ENCODE data around the gene DDX20.

Gene DDX20

GRCh38 chr1:111755331-111756123, at the start of gene DDX20:
DDX20 (plus strand) TSS chr1:111755901; CDS start chr1:111755925, 24 bp downstream.
- peak; percentile 97 for DNase-seq (ENCODE audit: low read depth in 2 of 2)

DNA sequence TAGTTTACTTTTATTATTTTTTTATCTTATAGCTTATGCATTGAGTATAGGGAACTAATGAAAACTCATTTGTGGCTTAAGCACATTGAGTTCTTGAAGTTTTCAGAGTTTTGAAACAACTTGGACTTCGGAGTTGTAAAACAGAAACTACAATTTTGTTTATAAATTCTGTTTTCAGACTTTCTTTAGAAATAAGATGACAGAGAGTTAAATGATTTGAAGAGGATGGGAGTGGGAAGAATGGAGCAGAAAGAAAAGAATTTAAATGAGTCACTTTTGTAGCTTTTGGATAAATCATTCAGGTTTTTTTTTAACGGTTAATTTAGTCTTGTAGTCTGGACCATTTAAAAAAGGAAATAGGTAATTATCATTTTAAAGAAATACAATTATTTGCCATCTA, 48.8 kb upstream of the DDX20 start:
- no peak for DNase-seq (ENCODE audit: low read depth in 2 of 2)

DNA sequence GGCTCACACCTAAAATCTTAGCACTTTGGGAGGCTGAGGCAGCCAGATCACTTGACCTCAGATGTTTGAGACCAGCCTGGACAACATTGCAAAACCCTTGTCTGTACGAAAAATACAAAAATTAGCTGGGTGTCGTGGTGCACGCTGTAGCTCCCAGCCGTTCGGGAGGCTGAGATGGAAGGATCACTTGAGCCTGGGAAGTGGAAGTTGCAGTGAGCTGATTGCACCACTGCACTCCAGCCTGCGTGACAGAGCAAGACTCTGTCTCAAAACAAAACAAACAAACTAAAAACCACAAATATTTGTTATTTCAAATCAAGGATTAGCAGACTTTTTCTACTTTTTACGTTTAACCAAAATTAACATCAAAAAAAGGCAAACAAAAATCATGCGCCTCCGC, 47.8 kb upstream of the DDX20 start:
- no peak for DNase-seq (ENCODE audit: low read depth in 2 of 2)

- no peak for DNase-seq (ENCODE audit: low read depth in 2 of 2)
Measured at GRCh38 chr1:111709986-111710385, 45.7 kb upstream of the DDX20 start.

- DNase-seq (ENCODE audit: low read depth in 2 of 2) = no peak
Measured at GRCh38 chr1:111716333-111716732, 39.4 kb upstream of the DDX20 start.

DNA sequence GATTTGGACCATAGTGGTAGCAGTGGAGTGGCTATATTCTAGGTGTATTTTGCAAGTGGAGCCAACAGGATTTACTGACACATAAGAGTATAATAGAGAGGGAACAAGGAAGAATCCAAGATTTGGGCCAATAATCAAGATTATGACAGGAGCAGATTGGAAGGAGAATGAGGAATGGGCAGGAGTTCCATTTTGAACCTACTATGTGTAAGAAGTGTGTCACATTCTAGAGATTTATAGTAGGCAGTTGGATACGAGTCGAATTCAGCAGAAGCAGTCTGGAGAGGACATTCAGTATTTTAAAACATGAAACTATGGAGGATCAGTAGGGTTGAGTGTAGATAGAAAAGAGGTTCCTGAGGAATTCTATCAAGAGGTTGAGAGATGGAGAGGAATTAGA, 38.3 kb upstream of the DDX20 start:
- no peak for DNase-seq (ENCODE audit: low read depth in 2 of 2)

- DNase-seq (ENCODE audit: low read depth in 2 of 2) = no peak
Measured at GRCh38 chr1:111719135-111719534, 36.6 kb upstream of the DDX20 start.

GRCh38 chr1:111719674-111720132, 36.0 kb upstream of the DDX20 start:
- DNase-seq (ENCODE audit: low read depth in 2 of 2) = no peak

- no peak for DNase-seq (ENCODE audit: low read depth in 2 of 2)
Measured at GRCh38 chr1:111720274-111720976, 35.3 kb upstream of the DDX20 start.

GRCh38 chr1:111720977-111721786, 34.5 kb upstream of the DDX20 start:
- no peak for DNase-seq (ENCODE audit: low read depth in 2 of 2)

DNA sequence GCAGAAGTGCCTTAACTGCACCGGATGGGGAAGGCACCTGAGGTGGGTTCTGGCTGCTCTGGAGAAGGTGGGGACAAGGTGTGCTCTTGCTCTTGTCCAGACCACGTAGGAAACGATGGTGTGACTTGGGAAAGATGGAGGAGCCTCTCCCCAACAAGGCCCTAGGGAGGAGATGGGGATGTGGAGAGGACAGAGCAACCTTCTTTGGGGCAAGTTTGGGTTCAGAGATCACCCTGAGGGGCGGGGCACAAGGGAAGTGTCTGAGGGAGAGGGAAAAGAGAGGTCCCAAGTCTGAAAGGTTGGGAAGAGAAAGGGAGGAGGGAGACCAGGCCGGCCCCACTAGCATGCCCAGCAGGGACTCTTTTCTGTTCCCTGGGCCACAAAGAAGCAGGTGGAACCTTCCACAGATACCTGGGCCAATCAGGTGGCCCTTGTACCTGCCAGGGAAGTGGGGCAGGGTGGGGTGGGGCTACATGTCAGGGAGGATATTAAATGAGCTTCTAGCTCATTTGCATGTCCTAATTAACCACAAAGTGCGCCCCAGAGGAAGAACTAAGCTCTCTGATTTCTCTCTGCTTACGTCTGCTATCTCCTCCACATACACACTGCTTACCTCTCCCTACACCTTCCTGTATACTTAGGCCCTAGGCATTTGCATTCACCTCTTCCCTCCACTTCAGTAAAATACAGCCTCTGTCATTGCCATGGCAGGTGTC, 32.5 kb upstream of the DDX20 start:
- no peak for DNase-seq (ENCODE audit: low read depth in 2 of 2)

GRCh38 chr1:111723871-111724270, 31.8 kb upstream of the DDX20 start:
- DNase-seq (ENCODE audit: low read depth in 2 of 2) = no peak

GRCh38 chr1:111725192-111725591, 30.5 kb upstream of the DDX20 start:
- DNase-seq (ENCODE audit: low read depth in 2 of 2) = no peak

DNA sequence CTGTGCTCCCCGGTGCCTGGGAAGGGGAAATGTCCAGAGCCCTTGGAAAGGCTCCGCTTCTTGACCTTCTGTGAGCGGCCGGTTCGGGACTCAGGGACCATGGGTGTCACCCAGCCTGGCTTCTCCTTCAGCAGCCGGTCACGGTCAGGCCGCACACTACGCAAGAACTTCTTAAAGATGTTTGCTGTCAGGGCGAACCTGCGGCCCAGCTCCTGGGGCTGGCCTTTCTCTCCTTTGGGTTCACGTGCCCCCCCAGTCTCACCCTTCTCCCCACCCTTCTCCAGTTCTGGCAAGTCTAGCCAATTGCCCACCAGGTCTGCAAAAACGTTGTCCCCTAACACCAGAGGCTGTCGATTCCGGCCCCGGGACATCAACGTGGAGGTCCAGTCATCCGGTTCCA, 28.6 kb upstream of the DDX20 start:
- DNase-seq (ENCODE audit: low read depth in 2 of 2) = no peak

- no peak for DNase-seq (ENCODE audit: low read depth in 2 of 2)
Measured at GRCh38 chr1:111729271-111729921, 26.3 kb upstream of the DDX20 start.

DNA sequence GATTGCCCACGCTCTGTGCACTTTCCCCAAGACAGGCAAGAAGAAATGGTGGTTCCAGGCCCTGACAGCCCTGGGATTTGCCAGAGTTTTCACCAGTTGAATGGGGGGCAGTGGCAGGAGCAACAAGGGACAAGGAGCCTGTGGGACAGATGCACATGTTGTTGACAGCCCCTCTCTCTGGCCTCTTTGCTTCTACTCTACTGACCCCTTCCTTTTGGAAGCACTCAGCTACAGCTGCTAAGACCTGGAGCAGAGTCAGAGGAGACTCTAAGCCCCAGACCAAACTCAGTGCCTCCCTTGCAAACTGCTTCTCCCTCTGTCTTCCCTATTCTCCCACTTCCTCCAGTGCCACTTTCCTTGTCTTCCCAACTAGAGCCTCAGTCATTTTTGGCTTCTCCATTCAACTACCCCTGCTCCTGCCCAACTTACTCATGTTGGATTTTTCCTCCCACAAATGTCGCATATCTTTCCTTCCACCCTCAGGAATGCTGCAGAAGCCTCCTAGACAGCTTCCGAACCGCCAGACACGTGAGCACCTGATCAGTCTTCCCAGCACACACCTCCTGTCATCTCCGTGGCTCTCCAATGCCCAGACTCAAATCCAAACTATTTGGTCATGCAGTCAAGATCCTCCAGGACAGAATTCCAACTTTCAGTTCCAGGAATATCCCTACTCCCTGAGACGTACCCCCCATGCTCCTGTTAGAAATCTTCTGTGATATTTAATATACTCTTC, 25.6 kb upstream of the DDX20 start:
- DNase-seq (ENCODE audit: low read depth in 2 of 2) = no peak

DNA sequence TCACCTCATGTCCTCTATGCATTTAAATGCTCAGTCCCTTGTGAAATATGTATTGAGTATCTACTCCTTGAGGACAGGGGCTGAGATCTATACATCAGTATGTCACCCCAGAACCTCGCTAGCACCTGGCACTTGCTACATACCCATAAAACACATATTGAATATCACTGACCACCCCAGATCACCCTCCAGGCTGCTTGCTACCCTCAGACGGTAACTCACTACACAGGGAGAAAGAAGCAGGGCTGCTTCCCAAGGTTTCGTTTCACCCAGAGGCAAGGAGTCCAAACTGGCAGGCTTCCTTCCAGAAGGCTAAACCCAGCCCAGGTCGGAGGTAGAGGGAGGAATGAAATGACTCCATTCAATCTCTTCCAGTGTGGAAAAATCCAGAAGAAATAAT, 25.0 kb upstream of the DDX20 start:
- DNase-seq (ENCODE audit: low read depth in 2 of 2) = no peak

- DNase-seq (ENCODE audit: low read depth in 2 of 2) = no peak
Measured at GRCh38 chr1:111731956-111732355, 23.7 kb upstream of the DDX20 start.

DNA sequence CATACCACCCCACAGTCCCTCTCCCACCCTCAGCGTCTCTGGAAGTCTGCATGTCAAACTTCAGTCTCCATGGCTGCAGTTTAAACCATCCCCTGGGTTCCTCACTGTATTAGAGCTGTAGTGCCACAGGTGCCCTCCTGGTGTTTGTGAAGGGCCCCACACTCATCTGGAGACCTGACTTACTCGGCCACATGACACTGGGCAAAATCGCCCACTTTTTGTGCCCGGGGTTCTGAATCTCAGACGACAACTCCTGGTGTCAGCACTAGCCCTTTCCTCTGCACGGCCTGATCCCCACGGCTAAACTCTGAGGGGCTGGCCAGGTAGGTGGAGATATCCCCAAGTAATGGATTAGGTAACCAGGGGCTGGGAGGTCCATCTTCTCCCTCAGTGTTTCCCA, 23.0 kb upstream of the DDX20 start:
- no peak for DNase-seq (ENCODE audit: low read depth in 2 of 2)

- no peak for DNase-seq (ENCODE audit: low read depth in 2 of 2)
Measured at GRCh38 chr1:111733183-111733991, 22.3 kb upstream of the DDX20 start.
